Stimulated activated memory B cell treated with anti-CD40 and anti-IgM and Interleukin-4, amounts not matched to agents 10 μg/mL and 1 μg/mL and 100 μg/mL, for 72 hours (primary cell): Measurements from ENCODE around the gene TRPC4AP.

Experiments used
- ATAC-seq: fragments of 150-1000 bp; cut with Tn5 transposase; 2 replicates; pipeline ENCODE4 v1.10.0; 2021
- H3K27ac Mint-ChIP-seq: one replicate; pipeline ENCODE4 v1.8.0; 2022; ENCODE audit warnings: mild to moderate bottlenecking, mixed read lengths
- H3K27me3 Mint-ChIP-seq: one replicate; pipeline ENCODE4 v1.8.0; 2022; ENCODE audit warnings: mixed read lengths
- H3K36me3 Mint-ChIP-seq: one replicate; pipeline ENCODE4 v1.8.0; 2022; ENCODE audit warnings: mixed read lengths
- H3K4me1 Mint-ChIP-seq: one replicate; pipeline ENCODE4 v1.8.0; 2022; ENCODE audit warnings: mixed read lengths
- H3K4me3 Mint-ChIP-seq: one replicate; pipeline ENCODE4 v1.8.0; 2022; ENCODE audit warnings: mild to moderate bottlenecking, moderate library complexity, mixed read lengths
- H3K9me3 Mint-ChIP-seq: one replicate; pipeline ENCODE4 v1.8.0; 2022; ENCODE audit warnings: mixed read lengths

TRPC4AP gene

DNA sequence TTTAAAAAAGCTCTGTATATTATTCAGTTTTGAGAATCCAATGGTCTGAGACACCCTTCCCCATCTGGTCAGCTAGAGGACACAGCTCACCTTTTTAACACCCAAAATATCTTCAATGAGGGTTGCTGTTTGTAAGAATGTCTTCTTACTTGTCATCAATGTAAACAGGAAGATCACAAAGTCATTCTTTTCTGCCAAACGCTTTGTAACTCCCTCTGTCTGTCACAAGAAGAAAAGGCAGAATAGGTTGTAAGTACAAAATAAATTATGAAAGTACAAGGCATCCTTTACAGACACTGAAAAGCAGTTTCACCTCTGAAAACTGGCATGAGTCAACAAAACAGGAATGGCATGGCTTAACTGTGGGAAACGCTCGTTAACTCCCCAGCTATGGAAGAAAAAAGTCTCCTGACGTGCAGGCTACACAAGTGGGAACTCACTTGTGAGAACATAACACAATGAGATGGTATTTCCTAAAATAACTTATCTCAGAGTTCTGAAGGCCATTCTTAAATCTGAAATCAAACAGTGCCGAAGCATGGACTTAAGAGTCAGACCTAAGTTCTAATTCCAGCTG lies 42.7 kb downstream of the TRPC4AP start:
- peaks cover 48% of the 10 kb centered on the region for H3K36me3 Mint-ChIP-seq
- peaks cover 4% of the 10 kb centered on the region for H3K4me1 Mint-ChIP-seq
- no peaks in the 10 kb centered on the region for H3K27me3 Mint-ChIP-seq
- H3K27ac Mint-ChIP-seq, result no peak overlapping the region
- no peaks in the 10 kb centered on the region for H3K9me3 Mint-ChIP-seq
- H3K4me3 Mint-ChIP-seq, result no peak overlapping the region
- no peak for ATAC-seq

DNA sequence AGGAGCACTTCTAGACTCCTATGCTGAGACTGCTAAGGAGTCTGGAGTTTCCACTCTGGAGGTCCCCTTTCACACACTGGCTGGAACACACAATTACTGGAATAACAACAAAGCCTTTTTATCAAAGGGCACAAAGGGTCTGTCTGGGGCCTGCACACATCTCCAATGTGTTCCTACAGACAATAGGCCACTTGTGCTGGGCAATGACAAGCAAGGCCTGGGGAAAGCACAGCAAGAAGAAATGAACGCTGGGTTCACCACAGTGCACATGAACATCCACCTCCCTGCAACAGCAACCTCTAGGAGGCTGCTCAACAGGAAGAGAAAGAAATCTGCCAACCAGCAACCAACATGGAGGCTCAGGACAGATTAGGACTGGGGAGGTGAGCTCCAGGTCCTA lies 43.9 kb downstream of the TRPC4AP start:
- Mint-ChIP-seq H3K4me1 (no peaks in the 10 kb centered on the region), H3K27me3 (no peaks in the 10 kb centered on the region), H3K4me3 (no peak overlapping the region), H3K27ac (no peak overlapping the region), H3K36me3 (peaks cover 53% of the 10 kb centered on the region), H3K9me3 (no peaks in the 10 kb centered on the region)
- ATAC-seq, result no peak

DNA sequence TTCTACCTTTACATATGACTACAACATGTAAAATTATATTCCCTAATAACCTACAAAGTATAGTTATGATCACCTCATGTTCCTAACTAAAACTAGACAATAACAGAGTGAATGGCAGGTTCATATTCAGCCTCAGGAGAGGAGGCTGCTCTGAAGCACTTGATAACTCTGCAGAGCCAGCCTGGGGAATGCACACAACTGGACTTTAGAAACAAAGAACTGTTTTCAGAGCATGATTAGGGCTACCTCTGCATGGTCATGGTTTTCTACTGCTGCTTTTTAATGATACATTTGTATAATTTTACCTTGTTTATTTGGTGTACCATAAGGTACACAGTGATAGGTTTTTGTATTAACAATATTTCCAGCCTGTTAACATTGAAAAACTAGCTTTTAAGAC lies 50.3 kb downstream of the TRPC4AP start:
- Mint-ChIP-seq H3K4me1 (no peaks in the 10 kb centered on the region), H3K4me3 (no peak overlapping the region), H3K9me3 (no peaks in the 10 kb centered on the region), H3K27me3 (no peaks in the 10 kb centered on the region), H3K27ac (no peak overlapping the region), H3K36me3 (peaks cover 47% of the 10 kb centered on the region)
- ATAC-seq, result no peak

DNA sequence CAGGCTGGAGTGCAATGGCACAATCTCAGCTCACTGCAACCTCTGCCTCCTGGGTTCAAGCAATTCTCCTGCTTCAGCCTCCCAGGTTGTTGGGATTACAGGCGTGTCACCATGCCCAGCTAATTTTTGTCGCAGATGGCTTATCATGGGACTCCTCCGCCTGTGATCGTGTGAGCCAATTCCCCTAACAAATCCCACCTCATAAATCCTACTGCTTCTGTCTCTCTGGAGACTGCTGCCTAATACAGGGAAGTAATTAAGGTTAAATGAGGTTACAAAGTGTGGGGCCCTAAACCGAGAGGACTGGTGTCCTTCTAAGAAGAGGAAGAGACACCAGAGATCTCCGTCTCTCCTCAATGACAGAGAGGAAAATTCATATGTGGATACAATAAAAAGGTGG lies 52.0 kb downstream of the TRPC4AP start:
- H3K27me3 Mint-ChIP-seq, result no peaks in the 10 kb centered on the region
- no peaks in the 10 kb centered on the region for H3K4me1 Mint-ChIP-seq
- H3K4me3 Mint-ChIP-seq, result no peak overlapping the region
- no peak for ATAC-seq
- no peak overlapping the region for H3K27ac Mint-ChIP-seq
- H3K36me3 Mint-ChIP-seq, result peaks cover 40% of the 10 kb centered on the region
- H3K9me3 Mint-ChIP-seq, result no peaks in the 10 kb centered on the region

DNA sequence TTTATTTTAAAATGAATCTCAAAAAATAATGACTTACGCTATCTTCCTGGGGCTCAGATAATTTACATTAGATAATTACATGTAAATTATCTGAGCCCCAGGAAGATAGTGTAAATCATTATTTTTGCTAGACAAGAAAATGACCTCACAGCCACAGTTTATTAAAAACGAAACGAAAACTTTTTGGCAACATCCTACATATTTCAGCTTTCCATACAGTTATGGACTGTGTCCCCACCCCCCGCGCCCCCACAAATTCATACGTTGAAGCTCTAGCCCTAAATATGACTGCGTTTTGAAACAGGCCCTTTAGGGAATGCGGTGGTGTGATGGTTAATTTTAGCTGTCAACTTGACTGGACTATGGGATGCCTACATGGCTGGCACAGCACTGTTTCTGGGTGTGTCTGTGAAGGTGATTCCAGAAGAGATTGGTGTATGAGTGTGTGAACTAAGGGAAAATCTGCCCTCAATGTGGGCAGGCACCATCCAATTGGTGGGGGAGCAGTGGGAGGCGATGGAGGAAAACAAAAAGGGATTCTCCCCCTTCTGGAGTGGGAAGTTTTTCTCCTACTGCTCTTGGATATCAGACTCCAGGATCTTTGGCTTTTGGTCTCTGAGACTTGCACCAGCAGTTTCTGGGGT lies 52.6 kb downstream of the TRPC4AP start:
- Mint-ChIP-seq H3K27ac (no peak overlapping the region), H3K4me1 (no peaks in the 10 kb centered on the region), H3K27me3 (no peaks in the 10 kb centered on the region), H3K9me3 (no peaks in the 10 kb centered on the region), H3K36me3 (peaks cover 38% of the 10 kb centered on the region), H3K4me3 (no peak overlapping the region)
- no peak for ATAC-seq

DNA sequence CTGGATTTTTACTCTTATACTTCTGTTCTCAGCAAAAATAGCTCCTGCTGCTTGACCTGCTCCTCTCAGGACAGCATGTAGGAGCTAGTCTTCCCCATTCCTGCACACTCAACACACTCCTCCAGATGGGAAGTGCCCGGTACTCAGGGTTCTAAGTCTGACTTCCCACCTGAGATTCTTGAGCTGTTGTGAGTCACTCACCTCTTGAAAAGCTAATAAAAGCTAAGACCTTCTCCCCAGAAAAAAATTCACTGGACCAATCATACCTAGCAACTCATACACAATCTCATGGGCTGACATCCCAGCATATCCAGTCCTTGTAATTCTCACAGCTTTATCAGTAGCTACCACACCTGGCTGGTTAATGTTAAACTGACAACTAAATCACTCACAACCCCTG lies 53.5 kb downstream of the TRPC4AP start:
- Mint-ChIP-seq H3K9me3 (no peaks in the 10 kb centered on the region), H3K27ac (no peak overlapping the region), H3K4me3 (no peak overlapping the region), H3K4me1 (no peaks in the 10 kb centered on the region), H3K36me3 (peaks cover 41% of the 10 kb centered on the region), H3K27me3 (no peaks in the 10 kb centered on the region)
- no peak for ATAC-seq

DNA sequence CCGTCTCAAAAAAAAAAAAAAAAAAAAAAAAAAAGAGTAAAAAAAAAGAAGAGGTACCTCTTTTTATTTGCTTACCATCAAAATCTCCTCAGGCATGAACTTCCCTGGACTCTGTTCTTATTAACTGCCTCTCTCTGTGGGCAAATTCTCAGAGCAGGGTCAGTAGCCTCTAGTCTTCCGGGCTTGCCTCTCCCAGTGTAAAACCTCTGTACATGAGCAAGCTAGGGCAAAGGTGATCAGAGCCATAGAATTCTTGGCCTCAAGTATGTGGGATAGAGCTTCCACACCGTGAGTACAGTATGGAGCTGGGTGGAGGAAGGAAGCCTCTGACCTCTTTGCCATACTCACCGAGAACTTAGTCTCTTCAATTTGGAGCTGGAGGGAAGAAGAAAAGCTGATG lies 58.5 kb downstream of the TRPC4AP start:
- no peak for ATAC-seq
- Mint-ChIP-seq H3K27me3 (no peaks in the 10 kb centered on the region), H3K36me3 (peaks cover 58% of the 10 kb centered on the region), H3K4me3 (no peak overlapping the region), H3K9me3 (no peaks in the 10 kb centered on the region), H3K27ac (no peak overlapping the region), H3K4me1 (no peaks in the 10 kb centered on the region)

DNA sequence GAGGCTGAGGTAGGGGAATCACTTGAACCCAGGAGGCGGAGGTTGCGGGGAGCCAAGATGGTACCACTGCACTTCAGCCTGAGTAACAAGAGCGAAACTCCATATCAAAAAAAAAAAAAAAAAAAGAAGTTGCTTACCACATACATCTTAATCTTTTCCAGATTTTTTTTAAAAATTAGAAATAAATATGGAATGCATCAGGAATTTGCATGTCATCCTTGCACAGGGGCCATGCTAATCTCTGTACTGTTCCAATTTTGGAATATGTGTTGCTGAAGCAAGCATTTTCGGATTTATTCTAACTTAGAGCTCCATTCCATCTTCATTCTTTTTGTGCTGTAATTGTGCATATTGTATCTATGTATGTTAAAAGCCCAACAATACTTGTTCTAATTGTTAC lies 62.5 kb downstream of the TRPC4AP start:
- Mint-ChIP-seq H3K27ac (no peak overlapping the region), H3K36me3 (peaks cover 71% of the 10 kb centered on the region), H3K27me3 (no peaks in the 10 kb centered on the region), H3K4me3 (no peak overlapping the region), H3K9me3 (no peaks in the 10 kb centered on the region), H3K4me1 (peaks cover 16% of the 10 kb centered on the region)
- no peak for ATAC-seq

DNA sequence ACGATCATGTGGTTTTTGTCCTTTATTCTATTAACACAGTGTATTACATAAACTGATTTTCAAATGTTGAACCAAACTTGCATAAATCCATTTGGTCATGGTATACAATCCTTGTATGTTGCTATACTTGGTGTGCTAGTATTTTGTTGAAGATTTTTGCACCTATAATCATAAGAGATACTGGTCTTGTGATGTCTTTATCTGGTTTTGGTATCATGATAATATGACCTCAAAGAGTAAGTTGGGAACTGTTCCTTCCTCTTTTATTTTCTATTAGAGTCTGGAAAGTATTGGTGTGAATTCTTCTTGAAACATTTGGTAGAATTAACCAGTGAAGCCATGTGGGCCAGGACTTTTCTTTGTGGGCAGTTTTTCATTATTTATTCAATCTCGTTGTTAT lies 65.3 kb downstream of the TRPC4AP start:
- no peak overlapping the region for H3K27ac Mint-ChIP-seq
- peaks cover 57% of the 10 kb centered on the region for H3K36me3 Mint-ChIP-seq
- ATAC-seq, result no peak

DNA sequence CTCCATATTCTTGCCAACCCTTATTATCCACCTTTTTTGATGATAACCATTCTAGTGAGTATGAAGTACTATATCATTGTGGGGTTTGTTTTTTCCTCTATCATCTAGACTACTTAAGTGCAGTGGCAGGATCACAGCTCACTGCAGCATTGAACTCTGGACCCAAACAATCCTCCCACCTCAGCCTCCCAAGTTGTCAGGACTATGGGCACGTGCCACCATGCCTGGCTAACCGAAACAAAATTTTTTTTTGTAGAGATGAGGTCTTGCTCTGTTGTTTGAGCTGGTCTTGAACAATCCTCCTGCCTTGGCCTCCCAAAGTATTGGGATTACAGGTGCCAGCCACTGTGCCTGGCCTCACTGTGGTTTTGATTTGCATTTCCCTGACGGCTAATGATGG lies 67.5 kb downstream of the TRPC4AP start:
- H3K36me3 Mint-ChIP-seq, result peaks cover 52% of the 10 kb centered on the region
- no peak for ATAC-seq
- H3K27ac Mint-ChIP-seq, result no peak overlapping the region

More for the DNA sequence above, 65.3 kb downstream of the TRPC4AP start:
- H3K4me1 Mint-ChIP-seq, result peaks cover 16% of the 10 kb centered on the region
- H3K27me3 Mint-ChIP-seq, result no peaks in the 10 kb centered on the region
- no peaks in the 10 kb centered on the region for H3K9me3 Mint-ChIP-seq
- no peak overlapping the region for H3K4me3 Mint-ChIP-seq

DNA sequence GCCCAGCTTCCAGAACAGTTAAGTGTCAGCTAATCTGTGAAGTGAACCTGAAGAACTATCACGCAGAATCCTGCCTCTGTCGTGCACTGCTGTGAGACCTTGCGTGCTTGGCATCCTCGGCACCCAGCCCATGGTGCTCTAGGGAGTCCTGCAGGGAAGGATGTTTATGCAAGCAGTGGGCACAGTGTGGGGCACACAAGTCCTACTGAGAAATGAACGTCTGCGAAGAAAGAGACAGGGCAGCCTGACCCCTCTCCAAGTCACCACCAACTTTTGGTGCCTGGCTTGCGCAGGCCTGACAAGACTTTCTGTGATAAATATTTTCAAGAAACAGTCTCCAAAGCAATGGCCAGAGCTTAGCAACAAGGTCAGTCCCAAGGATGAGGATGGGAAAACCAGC lies 69.0 kb downstream of the TRPC4AP start:
- no peaks in the 10 kb centered on the region for H3K9me3 Mint-ChIP-seq
- H3K4me3 Mint-ChIP-seq, result no peak overlapping the region
- H3K36me3 Mint-ChIP-seq, result peaks cover 51% of the 10 kb centered on the region
- H3K27ac Mint-ChIP-seq, result no peak overlapping the region
- no peak for ATAC-seq
- no peaks in the 10 kb centered on the region for H3K27me3 Mint-ChIP-seq
- peaks cover 11% of the 10 kb centered on the region for H3K4me1 Mint-ChIP-seq

More for the DNA sequence above, 67.5 kb downstream of the TRPC4AP start:
- H3K4me3 Mint-ChIP-seq, result no peak overlapping the region
- H3K27me3 Mint-ChIP-seq, result no peaks in the 10 kb centered on the region
- H3K4me1 Mint-ChIP-seq, result peaks cover 16% of the 10 kb centered on the region
- no peaks in the 10 kb centered on the region for H3K9me3 Mint-ChIP-seq

DNA sequence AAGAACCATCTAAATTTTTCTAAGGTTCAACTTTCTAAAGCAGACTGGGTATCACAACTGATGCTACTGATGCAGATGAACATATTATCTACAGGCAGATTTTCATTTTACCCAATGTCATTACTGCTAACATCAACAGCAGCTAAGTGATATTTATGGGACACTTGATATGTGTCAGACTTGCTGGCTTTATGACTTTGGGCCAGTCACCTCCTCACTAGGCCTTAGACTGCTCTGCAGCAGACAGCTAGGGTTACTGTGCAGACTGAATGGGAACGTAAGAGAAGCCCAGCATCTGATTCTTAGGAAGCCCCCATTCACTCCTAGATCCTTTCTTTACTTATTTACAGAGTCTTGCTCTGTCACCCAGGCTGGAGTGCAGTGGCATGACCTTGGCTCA lies 70.8 kb downstream of the TRPC4AP start:
- Mint-ChIP-seq H3K9me3 (no peaks in the 10 kb centered on the region), H3K36me3 (peaks cover 44% of the 10 kb centered on the region), H3K27me3 (no peaks in the 10 kb centered on the region), H3K27ac (peak overlapping the region; percentile 26), H3K4me3 (no peak overlapping the region), H3K4me1 (peaks cover 2% of the 10 kb centered on the region)
- ATAC-seq, result no peak

DNA sequence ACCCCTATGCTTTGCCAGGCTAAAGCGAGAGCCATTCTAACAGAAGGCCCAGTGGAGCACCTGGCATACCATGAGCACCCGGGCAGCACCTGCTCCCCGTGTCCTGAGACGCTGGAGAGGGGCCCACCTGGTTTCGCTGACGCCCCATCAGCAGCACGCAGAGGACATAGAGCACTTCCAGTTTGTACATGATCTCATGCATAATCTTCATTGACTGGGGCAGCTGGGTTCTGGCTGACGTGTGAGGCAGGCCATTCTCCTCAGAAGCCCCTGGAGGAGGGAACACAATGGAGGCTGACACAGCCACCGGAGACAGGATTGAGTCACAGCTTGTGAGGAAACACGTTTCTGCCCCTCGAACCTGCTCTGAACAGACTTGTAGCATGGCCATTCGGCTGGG lies 71.5 kb downstream of the TRPC4AP start:
- Mint-ChIP-seq H3K4me3 (no peak overlapping the region), H3K4me1 (peaks cover 6% of the 10 kb centered on the region), H3K36me3 (peaks cover 46% of the 10 kb centered on the region), H3K9me3 (no peaks in the 10 kb centered on the region), H3K27me3 (no peaks in the 10 kb centered on the region), H3K27ac (no peak overlapping the region)
- no peak for ATAC-seq

DNA sequence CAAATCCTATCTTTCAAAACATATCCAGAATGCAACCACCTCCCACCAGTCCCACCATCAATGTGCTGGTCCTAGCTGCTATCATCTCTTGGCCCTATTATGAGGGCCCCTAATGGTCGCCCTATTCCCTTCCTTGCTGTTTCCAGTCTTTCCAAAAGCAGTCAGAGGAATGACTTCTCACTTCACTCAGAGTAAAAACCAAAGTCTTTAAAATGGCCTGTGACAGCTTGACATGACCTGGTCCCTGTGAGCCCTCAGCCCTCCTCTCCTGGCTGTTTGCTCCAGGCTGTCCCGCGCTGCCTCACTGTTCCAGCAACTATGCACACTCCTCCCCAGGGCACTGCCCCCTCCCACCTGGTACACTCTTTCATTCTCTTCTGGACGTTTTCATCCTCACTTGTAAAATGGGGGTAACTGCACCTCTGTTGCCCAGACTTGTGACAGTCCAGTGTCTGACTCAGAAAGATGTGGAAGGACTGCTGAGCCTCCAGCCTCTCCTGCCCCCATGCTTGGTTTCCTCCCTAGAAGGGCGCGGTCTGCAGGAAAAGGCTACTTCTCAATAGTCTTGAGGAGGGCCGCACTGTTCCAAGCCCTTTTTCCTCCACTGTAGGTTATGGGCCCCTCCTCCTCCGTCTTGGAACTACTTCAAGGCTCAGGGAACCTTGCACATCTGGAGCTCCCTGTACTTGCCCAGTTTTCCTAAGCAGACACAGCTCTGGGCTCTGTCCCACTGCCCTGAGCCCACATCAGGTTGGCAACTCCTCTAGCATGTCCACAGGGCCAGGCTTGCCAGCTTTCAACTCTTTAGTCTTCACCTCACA lies 72.3 kb downstream of the TRPC4AP start:
- no peak for ATAC-seq
- no peaks in the 10 kb centered on the region for H3K9me3 Mint-ChIP-seq
- no peaks in the 10 kb centered on the region for H3K27me3 Mint-ChIP-seq
- H3K4me3 Mint-ChIP-seq, result no peak overlapping the region
- H3K4me1 Mint-ChIP-seq, result peaks cover 13% of the 10 kb centered on the region
- H3K27ac Mint-ChIP-seq, result no peak overlapping the region
- H3K36me3 Mint-ChIP-seq, result peaks cover 40% of the 10 kb centered on the region

DNA sequence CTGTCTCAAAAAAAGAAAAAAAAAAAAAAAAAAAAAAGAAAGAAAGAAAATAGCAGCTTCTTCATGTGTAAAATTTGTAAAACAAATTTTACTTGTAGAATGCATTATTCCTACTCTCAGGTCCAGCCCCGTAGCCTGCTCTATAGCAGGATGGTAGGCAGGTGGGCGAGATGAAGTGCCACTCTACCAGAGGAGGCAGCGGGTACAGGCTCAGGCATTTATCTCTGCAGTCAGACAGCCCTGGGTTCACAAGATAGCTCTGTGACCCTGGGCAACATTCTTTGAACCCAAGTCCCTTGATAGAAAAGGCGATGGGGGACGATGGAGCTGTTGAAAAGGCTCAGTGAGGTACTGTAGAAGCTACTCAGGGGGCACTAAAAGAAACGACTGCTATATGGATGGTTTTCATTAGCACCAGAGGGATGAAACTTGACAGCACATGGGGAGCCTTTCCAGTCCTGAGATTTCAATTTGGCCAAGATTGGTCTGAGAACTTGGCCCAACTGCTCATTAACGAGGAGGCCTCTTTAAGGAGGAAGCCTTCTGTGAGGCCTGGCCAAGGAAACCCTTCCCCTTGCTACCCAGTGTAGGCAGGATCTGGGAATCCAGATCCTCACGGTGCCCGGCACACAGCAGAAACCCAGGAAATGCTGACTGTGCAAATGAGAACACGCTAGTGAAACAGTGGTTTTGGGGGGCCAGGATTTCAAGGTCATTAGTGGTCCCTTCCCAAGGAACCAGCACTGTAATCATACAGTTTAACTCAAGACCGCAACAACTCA lies 73.8 kb downstream of the TRPC4AP start:
- no peak for ATAC-seq
- no peak overlapping the region for H3K27ac Mint-ChIP-seq
- H3K4me3 Mint-ChIP-seq, result no peak overlapping the region

More for the DNA sequence above, 73.8 kb downstream of the TRPC4AP start:
- Mint-ChIP-seq H3K9me3 (no peaks in the 10 kb centered on the region), H3K4me1 (peaks cover 29% of the 10 kb centered on the region), H3K27me3 (no peaks in the 10 kb centered on the region), H3K36me3 (peaks cover 49% of the 10 kb centered on the region)
